GM12878 (cell line): ENCODE results near the gene SMPD3. TPM values are rescaled to one million over a fixed set of nuclear protein-coding genes. Genes with fewer than 3 reads are reported as not detected.

Experiments used
- ATAC-seq: fragments of 200-7000 bp; cut with Tn5 transposase; 3 replicates; pipeline ENCODE4 v1.9.1; 2020; ENCODE audit warnings: mild to moderate bottlenecking, moderate library complexity
- BruUV-seq: library from RNA; stranded (reverse); fragments of 400-500 nt; replicated peaks from 2 replicates; lab custom pipeline; 2021; lab: Mats Ljungman, UMichigan
- CTCF ChIA-PET: fragments of 300-600 bp; sonication (Branson Sonifier 250); formaldehyde crosslinking; extraction: SDS; loops from one replicate; lab custom pipeline; 2021; ENCODE audit warnings: inconsistent platforms; lab: Yijun Ruan, JAX
- POLR2A ChIA-PET: fragments of 350-600 bp; formaldehyde crosslinking; extraction: SDS; loops from one replicate; lab custom pipeline; 2021; ENCODE audit warnings: inconsistent platforms; lab: Charles Lee
- RAD21 ChIA-PET: fragments of 300-600 bp; sonication (Branson Sonifier 250); formaldehyde crosslinking; loops from one replicate; lab custom pipeline; 2023; ENCODE audit warnings: antibody characterized with exemption; ENCODE audit not compliant: unreplicated experiment; lab: Charles Lee
- SMC1A ChIA-PET: fragments of 300-600 bp; sonication (Branson Sonifier 250); formaldehyde crosslinking; loops from one replicate; lab custom pipeline; 2023; ENCODE audit not compliant: unreplicated experiment, uncharacterized antibody; lab: Charles Lee
- DNase-seq: peaks from one replicate; pipeline ENCODE4 v3.0.0-alpha.2; 2011; ENCODE audit warnings: low read depth, low spot score
- FAIRE-seq: peaks from 3 replicates; lab custom pipeline; 2011; peaks lifted over from hg19 to GRCh38; lab: Jason Lieb, UNC
- H2AFZ ChIP-seq: 2 replicates; pipeline ENCODE4 v1.6.0; 2011; ENCODE audit warnings: low read depth, low read length, control low read depth; ENCODE audit not compliant: control insufficient read depth
- H3K27ac ChIP-seq: 2 replicates; pipeline ENCODE4 v1.5.1; 2011; ENCODE audit warnings: control low read depth; ENCODE audit not compliant: control insufficient read depth, insufficient read depth
- H3K27me3 ChIP-seq, 2 experiments: replicated peaks in 1 of 2; 2 replicates each; pipeline versions ENCODE4 v1.6.0 to v1.6.1; 2011; ENCODE audit warnings: low read length in 1 of 2; ENCODE audit not compliant: control insufficient read depth in 2 of 2, insufficient read depth in 2 of 2
- H3K36me3 ChIP-seq, 2 experiments: 2 replicates each; pipeline ENCODE4 v1.5.1; 2011; ENCODE audit warnings: low read length in 1 of 2; ENCODE audit not compliant: control insufficient read depth in 2 of 2, insufficient read depth in 2 of 2
- H3K4me1 ChIP-seq: 2 replicates; pipeline ENCODE4 v1.6.1; 2011; ENCODE audit warnings: mild to moderate bottlenecking, low read length, moderate library complexity, mixed read lengths; ENCODE audit not compliant: control insufficient read depth, insufficient read depth
- H3K4me2 ChIP-seq: 2 replicates; pipeline ENCODE4 v1.6.0; 2011; ENCODE audit warnings: control low read depth; ENCODE audit not compliant: control insufficient read depth, insufficient read depth
- H3K4me3 ChIP-seq: fragments of 200-600 bp; sonication (generic); 2 replicates; pipeline ENCODE4 v1.5.1; 2016
- H3K79me2 ChIP-seq: 2 replicates; pipeline ENCODE4 v1.6.0; 2011; ENCODE audit warnings: low read length; ENCODE audit not compliant: control insufficient read depth, insufficient read depth
- H3K9ac ChIP-seq: 2 replicates; pipeline ENCODE4 v1.8.0; 2011; ENCODE audit warnings: low read length, control low read depth, mixed read lengths; ENCODE audit not compliant: control insufficient read depth, insufficient read depth
- H3K9me3 ChIP-seq: replicated peaks from 3 replicates; pipeline ENCODE4 v1.5.1; 2011; ENCODE audit warnings: mild to moderate bottlenecking, low read length; ENCODE audit not compliant: control insufficient read depth, insufficient read depth
- H4K20me1 ChIP-seq: 2 replicates; pipeline ENCODE4 v1.6.0; 2011; ENCODE audit not compliant: control insufficient read depth, insufficient read depth
- BCL11A ChIP-seq: IDR thresholded peaks from 2 replicates; pipeline ENCODE4 v1.6.1; 2011; ENCODE audit warnings: low read depth, low read length
- ETV6 ChIP-seq, 2 experiments: fragments of 450-650 bp in 1 of 2; IDR thresholded peaks in 1 of 2; conservative IDR thresholded peaks in 1 of 2; 2 replicates each; pipeline ENCODE4 v1.6.1; 2014; ENCODE audit warnings: antibody characterized with exemption in 1 of 2, borderline replicate concordance in 1 of 2, low read depth in 1 of 2, mild to moderate bottlenecking in 1 of 2, moderate library complexity in 1 of 2
- FOS ChIP-seq: IDR thresholded peaks from 3 replicates; pipeline ENCODE4 v1.6.1; 2011; ENCODE audit warnings: borderline replicate concordance; ENCODE audit not compliant: insufficient read length; ENCODE audit errors: extremely low read depth
- POLR2A ChIP-seq: IDR thresholded peaks from 2 replicates; pipeline ENCODE4 v1.6.1; 2011; ENCODE audit warnings: low read depth, mild to moderate bottlenecking, low read length
- POLR2AphosphoS5 ChIP-seq: IDR thresholded peaks from 2 replicates; pipeline ENCODE4 v1.6.1; 2011; ENCODE audit warnings: mild to moderate bottlenecking, low read length, inconsistent platforms
- PRDM15 ChIP-seq: fragments of 450-650 bp; formaldehyde crosslinking; IDR thresholded peaks from 2 replicates; pipeline ENCODE4 v1.4.0; 2020; ENCODE audit warnings: mild to moderate bottlenecking, moderate library complexity
- SIN3A ChIP-seq: IDR thresholded peaks from 2 replicates; pipeline ENCODE4 v1.6.1; 2012; ENCODE audit warnings: low read depth, low read length, improper control_type of control experiment
- STAT1 ChIP-seq: fragments of 450-650 bp; conservative IDR thresholded peaks from 2 replicates; pipeline ENCODE4 v1.6.1; 2014; ENCODE audit warnings: antibody characterized with exemption, mild to moderate bottlenecking
- SUZ12 ChIP-seq: fragments of 200-600 bp; sonication (generic); IDR thresholded peaks from one replicate; pipeline ENCODE4 v1.6.1; 2018; ENCODE audit warnings: antibody characterized with exemption, mild to moderate bottlenecking; ENCODE audit not compliant: unreplicated experiment
- TCF12 ChIP-seq: IDR thresholded peaks from 2 replicates; pipeline ENCODE4 v1.6.1; 2011; ENCODE audit warnings: low read depth, mild to moderate bottlenecking, low read length
- TCF3 ChIP-seq: IDR thresholded peaks from 2 replicates; pipeline ENCODE4 v1.6.1; 2012; ENCODE audit warnings: low read depth, mild to moderate bottlenecking, low read length, borderline replicate concordance; ENCODE audit not compliant: insufficient read depth
- USF1 ChIP-seq: IDR thresholded peaks from 2 replicates; pipeline ENCODE4 v1.6.1; 2011; ENCODE audit warnings: borderline replicate concordance, low read depth, mild to moderate bottlenecking, moderate library complexity, mixed read lengths, low read length; ENCODE audit not compliant: insufficient read depth; ENCODE audit errors: extremely low read length
- ZNF24 ChIP-seq: fragments of 450-650 bp; IDR thresholded peaks from 2 replicates; pipeline ENCODE4 v1.6.1; 2017; ENCODE audit warnings: antibody characterized with exemption, mild to moderate bottlenecking
- ZNF384 ChIP-seq: IDR thresholded peaks from 2 replicates; pipeline ENCODE4 v1.6.1; 2012; ENCODE audit warnings: low read depth, mild to moderate bottlenecking, low read length, improper control_type of control experiment, borderline replicate concordance
- WGBS: methylation state at CpG from one replicate; pipeline ENCODE4 v1.1.6; 2016; ENCODE audit warnings: low lambda C conversion rate; ENCODE audit not compliant: insufficient replicate concordance, insufficient coverage; ENCODE audit errors: missing lambda C conversion rate; 5-methylcytosine and 5-hydroxymethylcytosine counted together
- in situ Hi-C: fragments of 300-500 bp; cut with MboI; formaldehyde crosslinking; loops from 9 replicates; pipeline ENCODE4 v1.14.3; 2018; ENCODE audit warnings: mixed read lengths
- intact Hi-C: fragments of 100-400 bp; cut with micrococcal nuclease; formaldehyde crosslinking; loops from one replicate; pipeline ENCODE4 v1.14.2; 2022; ENCODE audit not compliant: unreplicated experiment
- polyA plus RNA-seq, 11 experiments: library from polyadenylated mRNA; depleted of rRNA in 4 of 11; unstranded in 6 of 11; stranded (reverse) in 5 of 11; fragments of >200 nt; fragmentation: Nextera tagmentation in 4 of 11; fragmentation: Illumina TruSeq in 1 of 11; extraction: Ambion mirVana in 4 of 11; extraction: Trizol in 1 of 11; gene quantifications; 1 replicate in 1 of 11; 2 replicates in 10 of 11; pipeline versions ENCODE4 v1.2.1 to v1.2.3, GENCODE V29; 2011 to 2016; ENCODE audit warnings: inconsistent platforms in 2 of 11, missing spikeins in 2 of 11, low read depth in 1 of 11
- total RNA-seq, 4 experiments: library from RNA; depleted of rRNA in 3 of 4; stranded (reverse); fragments of >200 nt in 3 of 4; fragmentation: Illumina TruSeq in 1 of 4; extraction: Trizol in 1 of 4; gene quantifications; 2 replicates each; pipeline versions ENCODE4 v1.2.1 to v1.2.3, GENCODE V29; 2013 to 2021
- TF ChIP-seq, protein P1 (sequence below): fragments of 450-650 bp; formaldehyde crosslinking; IDR thresholded peaks from 2 replicates; pipeline ENCODE4 v1.5.0; 2022; ENCODE audit warnings: mild to moderate bottlenecking, missing genetic modification characterization

SMPD3 gene
- total and polyA plus RNA-seq, 10 of the 15 experiments (the other 5 are each of a cell fraction or from before 2014, with no cell fraction given), result 0.04 to 2.0 (median 1.2) TPM

DNA sequence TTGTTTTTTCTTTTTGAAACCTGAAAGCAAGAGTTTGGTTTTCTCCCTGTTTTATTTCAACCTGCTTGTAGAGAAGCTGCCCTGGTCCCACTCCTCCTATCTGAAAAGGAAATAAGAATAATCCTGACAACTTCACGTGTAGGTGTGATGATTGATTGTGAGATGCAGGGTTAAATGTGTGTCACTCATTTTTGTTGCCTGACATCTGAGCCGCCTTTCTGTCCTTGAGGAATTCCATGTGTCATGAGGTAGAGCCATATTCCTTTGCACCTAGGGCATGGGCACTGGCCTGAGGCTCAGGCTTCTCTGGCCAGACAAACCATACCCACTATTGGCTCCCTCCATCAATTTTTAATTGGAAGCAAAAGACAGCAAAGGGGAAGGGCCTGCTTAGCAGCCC, 10.2 kb upstream of the SMPD3 start:
- no peak overlapping the region for H3K9ac ChIP-seq
- H2AFZ ChIP-seq, result no peak overlapping the region
- no peak overlapping the region for H3K4me2 ChIP-seq
- no peaks in the 10 kb centered on the region for H3K36me3 ChIP-seq
- 47% methylated on average over 2 of the region's 2 CpGs for WGBS
- intact Hi-C loops, result no loop called here
- TF ChIP-seq POLR2A (no peak), TCF12 (no peak), BCL11A (no peak), SUZ12 (no peak), FOS (no peak), ZNF24 (no peak), ETV6 (conservative IDR thresholded peaks at IDR 0.05 in 1 of 2, IDR thresholded peaks at IDR 0.05 in 1 of 2; ENCODE audit: borderline replicate concordance in 1 of 2, low read depth in 1 of 2) (no peak), PRDM15 (CRISPR knock-in tag) (no peak), USF1 (no peak), POLR2AphosphoS5 (no peak), TCF3 (no peak), ZNF384 (no peak), SIN3A (no peak), STAT1 (no peak)
- TF ChIP-seq, protein P1, sequence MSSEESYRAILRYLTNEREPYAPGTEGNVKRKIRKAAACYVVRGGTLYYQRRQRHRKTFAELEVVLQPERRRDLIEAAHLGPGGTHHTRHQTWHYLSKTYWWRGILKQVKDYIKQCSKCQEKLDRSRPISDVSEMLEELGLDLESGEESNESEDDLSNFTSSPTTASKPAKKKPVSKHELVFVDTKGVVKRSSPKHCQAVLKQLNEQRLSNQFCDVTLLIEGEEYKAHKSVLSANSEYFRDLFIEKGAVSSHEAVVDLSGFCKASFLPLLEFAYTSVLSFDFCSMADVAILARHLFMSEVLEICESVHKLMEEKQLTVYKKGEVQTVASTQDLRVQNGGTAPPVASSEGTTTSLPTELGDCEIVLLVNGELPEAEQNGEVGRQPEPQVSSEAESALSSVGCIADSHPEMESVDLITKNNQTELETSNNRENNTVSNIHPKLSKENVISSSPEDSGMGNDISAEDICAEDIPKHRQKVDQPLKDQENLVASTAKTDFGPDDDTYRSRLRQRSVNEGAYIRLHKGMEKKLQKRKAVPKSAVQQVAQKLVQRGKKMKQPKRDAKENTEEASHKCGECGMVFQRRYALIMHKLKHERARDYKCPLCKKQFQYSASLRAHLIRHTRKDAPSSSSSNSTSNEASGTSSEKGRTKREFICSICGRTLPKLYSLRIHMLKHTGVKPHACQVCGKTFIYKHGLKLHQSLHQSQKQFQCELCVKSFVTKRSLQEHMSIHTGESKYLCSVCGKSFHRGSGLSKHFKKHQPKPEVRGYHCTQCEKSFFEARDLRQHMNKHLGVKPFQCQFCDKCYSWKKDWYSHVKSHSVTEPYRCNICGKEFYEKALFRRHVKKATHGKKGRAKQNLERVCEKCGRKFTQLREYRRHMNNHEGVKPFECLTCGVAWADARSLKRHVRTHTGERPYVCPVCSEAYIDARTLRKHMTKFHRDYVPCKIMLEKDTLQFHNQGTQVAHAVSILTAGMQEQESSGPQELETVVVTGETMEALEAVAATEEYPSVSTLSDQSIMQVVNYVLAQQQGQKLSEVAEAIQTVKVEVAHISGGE, result no peak
- TF ChIP-seq, all 136 proteins: peak for 0
- in situ Hi-C loops, result no loop called here
- no peaks in the 10 kb centered on the region for H3K79me2 ChIP-seq
- no peak for ATAC-seq
- no peaks in the 10 kb centered on the region for H3K4me1 ChIP-seq
- DNase-seq, result no peak
- BruUV-seq, result no TSS peak
- H3K27ac ChIP-seq, result no peak overlapping the region
- no peak overlapping the region for H3K4me3 ChIP-seq
- FAIRE-seq, result no peak
- ChIA-PET POLR2A (no interaction called here), RAD21 (no interaction called here), CTCF (interaction anchor here (1.6 to 2.1 kb wide), 2 partner anchors 15 to 52 kb away, joined by 4 to 5 read pairs; no protein-coding TSS in a partner anchor), SMC1A (interaction anchor here (1.6 kb wide), 2 partner anchors 12 to 16 kb away, joined by 3 to 10 read pairs; no protein-coding TSS in a partner anchor)
- no peaks in the 10 kb centered on the region; the same call in 1 of the 3 replicates for H3K9me3 ChIP-seq
- no peaks in the 10 kb centered on the region for H3K27me3 ChIP-seq
- H4K20me1 ChIP-seq, result no peaks in the 10 kb centered on the region
